Caco-2 (cell line): ENCODE measurements around the gene PSMB8. TPM values are rescaled to one million over a fixed set of nuclear protein-coding genes. Genes with fewer than 3 reads are reported as not detected.

Source experiments
- total RNA-seq: library from RNA; stranded (reverse); gene quantifications from 2 replicates; pipeline ENCODE4 v1.2.3, GENCODE V29; 2022

PSMB8 gene
- total RNA-seq, 1 experiment from 2014 or later, result 3.7 TPM

Other genes with a start within 250 kb of the PSMB8 start
- gene HLA-DQA1, start 206.6 kb downstream of the PSMB8 start, total RNA-seq, result not detected in 2 replicates
- not detected in 2 replicates for gene HLA-DQB1, start 177.4 kb downstream of the PSMB8 start, total RNA-seq
- gene HLA-DQA2, start 102.7 kb downstream of the PSMB8 start, total RNA-seq, result not detected in 2 replicates
- not detected in 2 replicates for gene HLA-DQB2, start 80.5 kb downstream of the PSMB8 start, total RNA-seq
- 0.61 and 0.65 TPM in 2 replicates for gene HLA-DOB, start 27.0 kb downstream of the PSMB8 start, total RNA-seq
- gene TAP2, start 5.3 kb downstream of the PSMB8 start, total RNA-seq, result 10.3 and 11.9 TPM in 2 replicates
- gene TAP1, start 9.7 kb upstream of the PSMB8 start, total RNA-seq, result 2.4 and 3.7 TPM in 2 replicates
- gene PSMB9, start 10.1 kb upstream of the PSMB8 start, total RNA-seq, result 1.3 TPM in 1 of 2 replicates, not detected in the other
- not detected in 2 replicates for gene HLA-DMB, start 97.0 kb upstream of the PSMB8 start, total RNA-seq
- gene HLA-DMA, start 109.0 kb upstream of the PSMB8 start, total RNA-seq, result 1.6 and 2.1 TPM in 2 replicates
- gene BRD2, start 124.5 kb upstream of the PSMB8 start, total RNA-seq, result 199 and 200 TPM in 2 replicates
- gene HLA-DOA, start 165.5 kb upstream of the PSMB8 start, total RNA-seq, result not detected in 2 replicates
- not detected in 2 replicates for gene HLA-DPA1, start 229.6 kb upstream of the PSMB8 start, total RNA-seq
- gene HLA-DPB1, start 231.9 kb upstream of the PSMB8 start, total RNA-seq, result not detected in 2 replicates